ENCODE results near the gene NDUFS2.

DNA sequence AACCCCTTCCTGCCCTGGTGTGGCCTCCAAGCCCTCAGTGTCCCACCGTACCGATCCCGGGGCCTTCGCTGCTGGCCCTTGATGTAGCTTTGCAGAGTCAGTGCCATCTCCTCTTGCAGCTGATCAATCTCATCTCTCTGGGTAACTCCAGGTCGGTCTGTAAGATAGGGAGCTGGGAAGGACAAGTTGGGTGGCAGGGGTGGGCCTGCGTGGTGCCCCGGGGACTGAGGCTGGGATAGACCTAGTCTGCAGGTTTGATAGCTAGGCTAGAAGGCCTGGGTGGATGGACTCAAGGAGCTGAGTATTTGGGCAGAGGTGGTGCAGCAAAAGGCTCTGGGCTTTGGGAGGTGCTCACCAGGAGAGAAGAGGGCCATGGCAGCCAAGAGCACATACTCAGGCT is 28.6 kb downstream of the NDUFS2 start:
- TF ChIP-seq GLIS3 (CRISPR knock-in tag; IDR thresholded peaks at IDR 0.05) (no peak), ZNF8 (CRISPR knock-in tag; IDR thresholded peaks at IDR 0.05) (no peak), RARB (CRISPR knock-in tag; IDR thresholded peaks at IDR 0.05) (no peak), ARNTL (CRISPR knock-in tag; IDR thresholded peaks at IDR 0.05; ENCODE audit: borderline replicate concordance, low read depth) (no peak), BACH2 (CRISPR knock-in tag; IDR thresholded peaks at IDR 0.05; ENCODE audit: borderline replicate concordance) (no peak), ZFP30 (CRISPR knock-in tag; IDR thresholded peaks at IDR 0.05) (no peak), CSDC2 (CRISPR knock-in tag; IDR thresholded peaks at IDR 0.05) (no peak), OSR1 (CRISPR knock-in tag; IDR thresholded peaks at IDR 0.05) (no peak)
- TF ChIP-seq, protein P1, sequence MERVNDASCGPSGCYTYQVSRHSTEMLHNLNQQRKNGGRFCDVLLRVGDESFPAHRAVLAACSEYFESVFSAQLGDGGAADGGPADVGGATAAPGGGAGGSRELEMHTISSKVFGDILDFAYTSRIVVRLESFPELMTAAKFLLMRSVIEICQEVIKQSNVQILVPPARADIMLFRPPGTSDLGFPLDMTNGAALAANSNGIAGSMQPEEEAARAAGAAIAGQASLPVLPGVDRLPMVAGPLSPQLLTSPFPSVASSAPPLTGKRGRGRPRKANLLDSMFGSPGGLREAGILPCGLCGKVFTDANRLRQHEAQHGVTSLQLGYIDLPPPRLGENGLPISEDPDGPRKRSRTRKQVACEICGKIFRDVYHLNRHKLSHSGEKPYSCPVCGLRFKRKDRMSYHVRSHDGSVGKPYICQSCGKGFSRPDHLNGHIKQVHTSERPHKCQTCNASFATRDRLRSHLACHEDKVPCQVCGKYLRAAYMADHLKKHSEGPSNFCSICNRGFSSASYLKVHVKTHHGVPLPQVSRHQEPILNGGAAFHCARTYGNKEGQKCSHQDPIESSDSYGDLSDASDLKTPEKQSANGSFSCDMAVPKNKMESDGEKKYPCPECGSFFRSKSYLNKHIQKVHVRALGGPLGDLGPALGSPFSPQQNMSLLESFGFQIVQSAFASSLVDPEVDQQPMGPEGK (CRISPR knock-in tag; IDR thresholded peaks at IDR 0.05; ENCODE audit: borderline replicate concordance) = no peak
- TF ChIP-seq, protein P2, sequence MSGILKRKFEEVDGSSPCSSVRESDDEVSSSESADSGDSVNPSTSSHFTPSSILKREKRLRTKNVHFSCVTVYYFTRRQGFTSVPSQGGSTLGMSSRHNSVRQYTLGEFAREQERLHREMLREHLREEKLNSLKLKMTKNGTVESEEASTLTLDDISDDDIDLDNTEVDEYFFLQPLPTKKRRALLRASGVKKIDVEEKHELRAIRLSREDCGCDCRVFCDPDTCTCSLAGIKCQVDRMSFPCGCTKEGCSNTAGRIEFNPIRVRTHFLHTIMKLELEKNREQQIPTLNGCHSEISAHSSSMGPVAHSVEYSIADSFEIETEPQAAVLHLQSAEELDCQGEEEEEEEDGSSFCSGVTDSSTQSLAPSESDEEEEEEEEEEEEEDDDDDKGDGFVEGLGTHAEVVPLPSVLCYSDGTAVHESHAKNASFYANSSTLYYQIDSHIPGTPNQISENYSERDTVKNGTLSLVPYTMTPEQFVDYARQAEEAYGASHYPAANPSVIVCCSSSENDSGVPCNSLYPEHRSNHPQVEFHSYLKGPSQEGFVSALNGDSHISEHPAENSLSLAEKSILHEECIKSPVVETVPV (CRISPR knock-in tag; IDR thresholded peaks at IDR 0.05) = no peak
- TF ChIP-seq, protein P3, sequence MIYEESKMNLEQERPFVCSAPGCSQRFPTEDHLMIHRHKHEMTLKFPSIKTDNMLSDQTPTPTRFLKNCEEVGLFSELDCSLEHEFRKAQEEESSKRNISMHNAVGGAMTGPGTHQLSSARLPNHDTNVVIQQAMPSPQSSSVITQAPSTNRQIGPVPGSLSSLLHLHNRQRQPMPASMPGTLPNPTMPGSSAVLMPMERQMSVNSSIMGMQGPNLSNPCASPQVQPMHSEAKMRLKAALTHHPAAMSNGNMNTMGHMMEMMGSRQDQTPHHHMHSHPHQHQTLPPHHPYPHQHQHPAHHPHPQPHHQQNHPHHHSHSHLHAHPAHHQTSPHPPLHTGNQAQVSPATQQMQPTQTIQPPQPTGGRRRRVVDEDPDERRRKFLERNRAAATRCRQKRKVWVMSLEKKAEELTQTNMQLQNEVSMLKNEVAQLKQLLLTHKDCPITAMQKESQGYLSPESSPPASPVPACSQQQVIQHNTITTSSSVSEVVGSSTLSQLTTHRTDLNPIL (CRISPR knock-in tag; IDR thresholded peaks at IDR 0.05; ENCODE audit: low read depth) = no peak

Data from SK-N-SH treated with all-trans-retinoic acid at 6 μM for 48 hours (cell line).